Activated naive CD4-positive, alpha-beta T cell treated with anti-CD3 and anti-CD28 coated beads, Interleukin-2, amount 50 U/mL, for 72 hours (primary cell): ENCODE results near the gene TOM1. TPM values are rescaled to one million over a fixed set of nuclear protein-coding genes. Genes with fewer than 3 reads are reported as not detected.

Source experiments
- ATAC-seq, 2 donors: fragments of 150-1000 bp; cut with Tn5 transposase; 2 replicates each; pipeline ENCODE4 v1.10.0; 2021; ENCODE audit warnings: mild to moderate bottlenecking in 2 of 2, moderate library complexity in 2 of 2
- DNase-seq, 2 donors: peaks; one replicate each; pipeline ENCODE4 v3.0.0; 2021 to 2022; ENCODE audit warnings: low spot score in 2 of 2
- H3K27ac Mint-ChIP-seq, 2 donors: one replicate each; pipeline ENCODE4 v1.8.0; 2022; ENCODE audit warnings: mild to moderate bottlenecking in 2 of 2, mixed read lengths in 2 of 2
- H3K36me3 Mint-ChIP-seq, 2 donors: one replicate each; pipeline ENCODE4 v1.8.0; 2022; ENCODE audit warnings: mixed read lengths in 2 of 2
- H3K9me3 Mint-ChIP-seq, 2 donors: one replicate each; pipeline ENCODE4 v1.8.0; 2022; ENCODE audit warnings: mixed read lengths in 2 of 2
- total RNA-seq, 2 donors: library from RNA; stranded (reverse); gene quantifications; one replicate each; pipeline ENCODE4 v1.2.3, GENCODE V29; 2022

Gene TOM1
- 10 to 100 TPM; 28.5 to 56.7 TPM for total RNA-seq

DNA sequence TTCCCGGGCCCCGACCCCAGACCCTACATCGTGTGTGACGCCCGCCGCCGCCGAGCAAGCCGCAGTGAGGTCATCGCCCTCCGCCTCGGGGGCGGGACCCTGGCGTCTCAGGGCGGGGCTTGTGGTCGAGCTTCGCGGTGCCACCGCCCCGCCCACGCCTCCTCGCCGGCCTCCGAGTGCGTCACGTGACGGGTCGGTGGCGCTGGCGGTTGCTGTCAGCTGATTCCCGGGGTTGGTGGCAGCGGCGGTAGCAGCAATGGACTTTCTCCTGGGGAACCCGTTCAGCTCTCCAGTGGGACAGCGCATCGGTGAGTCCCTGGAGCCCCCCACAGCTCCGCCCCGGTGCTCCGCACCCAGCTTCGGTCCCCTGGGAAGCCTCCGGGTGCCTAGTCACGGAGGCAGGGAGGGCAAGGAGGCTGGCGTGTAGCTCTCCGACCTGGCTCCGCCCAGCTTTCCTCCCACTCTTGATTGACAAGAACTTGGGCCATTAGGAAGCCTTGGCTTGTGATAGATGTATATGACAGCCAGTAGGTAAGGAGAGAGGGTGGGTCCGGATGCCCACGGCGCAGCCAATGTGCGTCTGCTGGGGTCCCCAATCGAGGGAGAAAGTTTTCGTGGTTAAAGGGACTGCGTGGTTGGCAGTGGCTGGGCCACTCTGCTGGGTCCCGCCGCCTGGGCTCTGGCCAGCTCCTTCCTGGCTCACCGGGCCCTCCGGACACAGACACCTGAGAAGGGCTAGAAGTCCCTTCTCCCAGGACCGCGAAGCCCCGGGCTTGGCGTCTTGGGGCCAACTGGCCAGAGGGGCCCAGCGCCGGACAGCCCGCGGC is at the start of gene TOM1:
TSS of gene TOM1 (plus strand) at position 222 of the 827 bp plus-strand sequence. CDS start at position 257, 35 bp downstream.
- ATAC-seq (peak; percentile 95 to 97), DNase-seq (peak; percentile 97 to 98)
- H3K27ac Mint-ChIP-seq: peak within 1 kb of the TSS; percentile 91 to 98
- no peaks in the 10 kb centered on the region for H3K36me3 Mint-ChIP-seq
- H3K9me3 Mint-ChIP-seq: no peaks in the 10 kb centered on the region

- Mint-ChIP-seq H3K9me3 (no peaks in the 10 kb centered on the region), H3K36me3 (no peaks in the 10 kb centered on the region), H3K27ac (no peak overlapping the region)
- DNase-seq (no peak), ATAC-seq (no peak)
Measured at GRCh38 chr22:35250156-35250555, 49.5 kb upstream of the TOM1 start.

- ATAC-seq (no peak), DNase-seq (no peak)
- H3K27ac Mint-ChIP-seq: no peak overlapping the region
- H3K36me3 Mint-ChIP-seq: peaks cover 15 to 17% of the 10 kb centered on the region in 2 donors
- H3K9me3 Mint-ChIP-seq: no peaks in the 10 kb centered on the region
Measured at GRCh38 chr22:35253946-35254345, 45.7 kb upstream of the TOM1 start.

GRCh38 chr22:35257002-35257320 is 42.7 kb upstream of the TOM1 start:
- ATAC-seq (peak; percentile 33 to 48), DNase-seq (no peak)
- peak overlapping the region; percentile 89 to 93 for H3K27ac Mint-ChIP-seq
- H3K9me3 Mint-ChIP-seq: no peaks in the 10 kb centered on the region
- peaks cover 22 to 23% of the 10 kb centered on the region in 2 donors for H3K36me3 Mint-ChIP-seq

DNA sequence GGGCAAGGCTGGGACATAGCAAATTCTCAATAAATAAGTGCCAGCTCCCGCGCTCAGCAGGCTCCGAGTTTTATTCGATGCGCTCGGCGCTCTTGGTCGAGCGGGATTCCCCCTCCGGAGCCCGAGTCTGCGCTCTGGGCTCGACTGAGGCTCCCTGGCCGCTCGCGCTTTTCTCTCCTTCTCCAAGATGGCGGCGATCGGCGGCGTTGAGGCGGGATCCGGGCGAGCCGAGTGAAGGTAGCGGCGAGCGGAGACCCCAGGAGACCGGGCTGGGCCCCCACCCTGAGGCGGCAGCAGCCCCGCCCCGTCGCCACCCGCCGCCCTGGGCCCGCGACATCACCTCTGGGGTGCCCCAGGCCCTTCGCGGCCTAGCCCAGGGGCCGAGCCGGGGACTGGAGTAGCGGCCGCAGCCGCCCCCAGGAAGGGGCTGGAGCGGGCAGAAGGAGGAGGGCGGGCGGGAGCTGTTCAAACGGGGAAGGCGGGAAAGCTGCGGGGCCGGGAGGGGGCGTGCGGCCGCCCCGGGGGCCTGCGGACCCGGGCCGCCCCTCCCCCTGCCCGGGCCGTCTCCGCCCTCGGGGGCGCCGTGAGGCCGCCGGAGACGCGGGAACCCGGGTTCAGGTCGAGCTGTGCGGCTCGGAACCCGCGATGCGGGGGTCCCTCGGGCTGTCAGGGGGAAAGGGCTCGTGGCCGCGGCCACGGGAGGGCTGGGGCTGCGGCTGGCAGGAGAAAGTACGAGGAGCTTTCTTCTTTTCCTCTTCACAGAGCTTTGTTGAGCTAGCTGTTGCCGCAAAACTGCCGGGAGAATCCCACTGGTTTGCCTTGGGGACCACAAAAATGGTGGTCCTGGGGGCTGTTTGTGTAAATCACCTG is 42.1 kb upstream of the TOM1 start, which contains the start of gene HMGXB4:
TSS of gene HMGXB4 (plus strand) at position 173 of the 870 bp plus-strand sequence. CDS start 4,898 bp downstream, outside the sequence.
- Mint-ChIP-seq H3K27ac (peak within 1 kb of the TSS; percentile 89 to 96), H3K36me3 (peaks cover 23 to 26% of the 10 kb centered on the region in 2 donors), H3K9me3 (no peaks in the 10 kb centered on the region)
- peak; percentile 86 for DNase-seq
- ATAC-seq: peak; percentile 95 to 96

GRCh38 chr22:35258191-35258988 is 41.3 kb upstream of the TOM1 start:
- DNase-seq (no peak), ATAC-seq (peak in 1 of 2 donors; percentile 1)
- Mint-ChIP-seq H3K9me3 (no peaks in the 10 kb centered on the region), H3K36me3 (peaks cover 23 to 31% of the 10 kb centered on the region in 2 donors), H3K27ac (peak overlapping the region; percentile 89 to 96)

DNA sequence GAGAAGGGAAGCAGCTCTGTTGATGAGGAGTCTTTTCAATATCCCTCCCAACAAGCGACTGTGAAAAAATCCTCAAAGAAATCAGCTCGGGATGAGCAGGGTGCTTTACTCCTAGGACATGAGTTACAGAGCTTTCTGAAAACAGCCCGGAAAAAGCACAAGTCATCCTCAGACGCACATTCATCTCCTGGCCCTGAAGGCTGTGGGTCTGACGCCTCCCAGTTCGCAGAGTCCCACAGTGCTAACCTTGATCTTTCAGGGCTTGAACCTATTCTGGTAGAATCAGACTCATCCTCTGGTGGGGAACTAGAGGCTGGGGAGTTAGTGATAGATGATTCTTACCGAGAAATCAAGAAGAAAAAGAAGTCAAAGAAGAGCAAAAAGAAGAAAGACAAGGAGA is 34.7 kb upstream of the TOM1 start:
- ATAC-seq: no peak
- Mint-ChIP-seq H3K9me3 (no peaks in the 10 kb centered on the region), H3K36me3 (peaks cover 30 to 46% of the 10 kb centered on the region in 2 donors), H3K27ac (peak overlapping the region; percentile 71 to 80)
- no peak for DNase-seq

GRCh38 chr22:35266277-35266676 is 33.4 kb upstream of the TOM1 start:
- Mint-ChIP-seq H3K9me3 (no peaks in the 10 kb centered on the region), H3K27ac (no peak overlapping the region), H3K36me3 (peaks cover 32 to 46% of the 10 kb centered on the region in 2 donors)
- DNase-seq (no peak), ATAC-seq (no peak)

- no peaks in the 10 kb centered on the region for H3K9me3 Mint-ChIP-seq
- peak overlapping the region in 1 of 2 donors; percentile 27 for H3K27ac Mint-ChIP-seq
- ATAC-seq (no peak), DNase-seq (no peak)
- H3K36me3 Mint-ChIP-seq: peaks cover 33 to 38% of the 10 kb centered on the region in 2 donors
Measured at GRCh38 chr22:35269630-35270029, 30.1 kb upstream of the TOM1 start.

DNA sequence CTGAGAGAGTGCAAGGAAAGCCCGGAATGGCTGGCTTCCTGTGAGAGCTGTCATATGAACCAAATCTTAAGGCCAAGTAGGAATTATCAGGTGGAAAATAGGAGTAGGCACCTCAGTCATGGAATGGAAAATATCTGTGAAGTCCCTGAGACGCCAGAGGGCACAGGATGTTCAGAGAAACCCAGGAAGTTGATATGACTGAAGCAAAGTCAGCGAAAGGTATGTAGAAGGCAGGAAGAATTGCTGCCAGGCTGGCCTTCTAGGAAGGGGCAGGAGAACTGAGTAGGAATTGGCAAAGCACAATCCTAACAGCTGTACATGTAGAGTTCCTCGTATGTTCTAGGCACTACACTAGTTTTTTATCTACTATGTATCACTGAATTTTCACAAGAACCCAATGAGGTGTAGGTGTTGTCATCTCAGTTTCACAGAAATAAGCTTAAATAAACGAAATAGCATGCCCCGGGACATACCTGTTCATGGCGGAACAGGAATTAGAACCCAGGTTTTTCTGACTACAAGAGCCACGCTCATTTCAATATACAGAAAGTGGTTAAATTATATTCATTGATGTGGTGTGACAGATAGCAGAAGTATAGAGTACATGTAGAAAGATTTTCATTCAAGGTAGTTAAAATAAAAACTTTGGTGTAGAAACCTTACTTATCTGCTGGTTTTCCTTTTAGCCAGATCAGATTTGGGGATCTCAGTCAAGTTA is 25.4 kb upstream of the TOM1 start:
- Mint-ChIP-seq H3K27ac (peak overlapping the region; percentile 48 to 65), H3K36me3 (peaks cover 11 to 22% of the 10 kb centered on the region in 2 donors), H3K9me3 (no peaks in the 10 kb centered on the region)
- DNase-seq (no peak), ATAC-seq (peak; percentile 53 to 61)

DNA sequence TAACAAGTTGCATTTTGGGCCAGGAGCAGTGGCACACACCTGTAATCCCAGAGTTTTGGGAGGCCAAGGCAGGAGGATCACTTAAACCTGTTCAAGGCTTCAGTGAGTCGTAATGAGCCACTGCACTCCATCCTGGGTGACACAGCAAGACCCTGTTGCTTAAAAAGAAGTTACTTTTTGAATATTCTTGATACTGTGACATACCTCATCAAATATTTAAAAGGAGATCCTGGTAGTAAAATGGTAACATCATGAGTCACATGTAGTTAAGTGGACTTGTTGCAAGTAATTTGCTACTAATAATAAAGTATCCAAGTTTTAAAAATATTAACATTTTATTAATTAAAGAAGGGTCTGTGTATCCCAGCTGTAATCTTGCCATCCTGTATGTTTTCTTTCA is 24.1 kb upstream of the TOM1 start:
- no peak overlapping the region for H3K27ac Mint-ChIP-seq
- peak in 1 of 2 donors; percentile 24 for ATAC-seq

GRCh38 chr22:35276019-35276418 is 23.7 kb upstream of the TOM1 start:
- ATAC-seq: no peak
- Mint-ChIP-seq H3K27ac (no peak overlapping the region), H3K36me3 (peaks cover 5 to 22% of the 10 kb centered on the region in 2 donors), H3K9me3 (no peaks in the 10 kb centered on the region)
- no peak for DNase-seq

More for the DNA sequence above, 24.1 kb upstream of the TOM1 start:
- no peak for DNase-seq
- Mint-ChIP-seq H3K36me3 (peaks cover 5 to 22% of the 10 kb centered on the region in 2 donors), H3K9me3 (no peaks in the 10 kb centered on the region)

DNA sequence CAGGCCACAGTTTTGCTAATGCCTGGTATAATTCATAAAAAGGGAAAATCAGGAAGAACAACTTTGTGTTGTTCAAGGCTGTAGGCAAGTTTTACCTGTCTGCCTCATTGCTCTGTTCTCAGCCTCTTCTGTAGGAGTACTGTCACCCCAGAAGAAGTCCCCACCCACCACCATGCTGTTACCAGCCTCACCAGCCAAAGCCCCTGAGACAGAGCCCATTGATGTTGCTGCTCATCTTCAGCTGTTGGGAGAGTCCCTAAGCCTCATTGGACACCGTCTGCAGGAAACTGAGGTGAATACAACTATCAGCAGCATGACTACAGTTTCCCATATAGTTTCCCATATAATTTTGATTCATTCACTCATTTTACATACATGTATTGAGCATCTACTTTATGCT is 11.6 kb upstream of the TOM1 start:
- ATAC-seq (peak in 1 of 2 donors; percentile 99), DNase-seq (no peak)
- no peak overlapping the region for H3K27ac Mint-ChIP-seq
- H3K9me3 Mint-ChIP-seq: no peaks in the 10 kb centered on the region
- peaks cover 7 to 8% of the 10 kb centered on the region in 2 donors for H3K36me3 Mint-ChIP-seq

GRCh38 chr22:35292786-35293185 is 6.9 kb upstream of the TOM1 start:
- no peak for DNase-seq
- Mint-ChIP-seq H3K36me3 (peaks cover 5 to 8% of the 10 kb centered on the region in 2 donors), H3K27ac (no peak overlapping the region), H3K9me3 (no peaks in the 10 kb centered on the region)
- no peak for ATAC-seq

- H3K9me3 Mint-ChIP-seq: no peaks in the 10 kb centered on the region
- ATAC-seq: no peak
- no peak for DNase-seq
- H3K27ac Mint-ChIP-seq: no peak overlapping the region
- H3K36me3 Mint-ChIP-seq: peaks cover 5 to 8% of the 10 kb centered on the region in 2 donors
Measured at GRCh38 chr22:35296051-35296450, 3.6 kb upstream of the TOM1 start.

DNA sequence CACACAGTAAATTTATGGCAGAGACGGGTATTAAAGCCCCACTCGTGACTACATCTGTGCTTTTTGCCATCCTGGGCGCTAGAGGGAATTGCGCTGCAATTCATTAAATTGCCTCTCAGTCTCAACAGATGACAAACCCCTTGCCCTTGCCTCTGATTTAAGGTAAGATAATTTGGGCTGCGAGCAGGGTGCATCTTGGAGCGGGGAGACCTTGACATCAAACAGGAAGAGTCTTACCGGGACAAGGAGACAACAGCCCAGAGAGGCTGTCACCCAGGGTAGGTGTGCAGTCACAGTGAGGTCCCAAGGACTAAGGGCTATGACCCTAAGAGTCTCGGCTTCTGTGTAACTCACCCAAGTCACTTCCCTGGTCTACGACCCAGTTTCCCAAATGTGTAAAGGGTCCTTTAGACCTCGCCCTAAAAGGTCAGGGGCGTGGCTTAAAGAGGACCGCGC is 449 bp upstream of the TOM1 start:
- no peaks in the 10 kb centered on the region for H3K9me3 Mint-ChIP-seq
- H3K27ac Mint-ChIP-seq: peak overlapping the region in 1 of 2 donors; percentile 91
- ATAC-seq (peak in 1 of 2 donors; percentile 29), DNase-seq (no peak)
- H3K36me3 Mint-ChIP-seq: no peaks in the 10 kb centered on the region
